HG02884 (cell line): ENCODE data around the gene DNAAF9.
"Not testable (repeated sequence)": the region's sequence is repeated elsewhere in the genome, so short reads cannot be mapped to it uniquely, and the experiment has no call there.

Source experiments
- ATAC-seq: cut with Tn5 transposase; IDR thresholded peaks from one replicate; pipeline ENCODE4 v1.9.1; 2021; ENCODE audit warnings: mild to moderate bottlenecking, moderate library complexity; ENCODE audit not compliant: unreplicated experiment

The DNAAF9 gene

DNA sequence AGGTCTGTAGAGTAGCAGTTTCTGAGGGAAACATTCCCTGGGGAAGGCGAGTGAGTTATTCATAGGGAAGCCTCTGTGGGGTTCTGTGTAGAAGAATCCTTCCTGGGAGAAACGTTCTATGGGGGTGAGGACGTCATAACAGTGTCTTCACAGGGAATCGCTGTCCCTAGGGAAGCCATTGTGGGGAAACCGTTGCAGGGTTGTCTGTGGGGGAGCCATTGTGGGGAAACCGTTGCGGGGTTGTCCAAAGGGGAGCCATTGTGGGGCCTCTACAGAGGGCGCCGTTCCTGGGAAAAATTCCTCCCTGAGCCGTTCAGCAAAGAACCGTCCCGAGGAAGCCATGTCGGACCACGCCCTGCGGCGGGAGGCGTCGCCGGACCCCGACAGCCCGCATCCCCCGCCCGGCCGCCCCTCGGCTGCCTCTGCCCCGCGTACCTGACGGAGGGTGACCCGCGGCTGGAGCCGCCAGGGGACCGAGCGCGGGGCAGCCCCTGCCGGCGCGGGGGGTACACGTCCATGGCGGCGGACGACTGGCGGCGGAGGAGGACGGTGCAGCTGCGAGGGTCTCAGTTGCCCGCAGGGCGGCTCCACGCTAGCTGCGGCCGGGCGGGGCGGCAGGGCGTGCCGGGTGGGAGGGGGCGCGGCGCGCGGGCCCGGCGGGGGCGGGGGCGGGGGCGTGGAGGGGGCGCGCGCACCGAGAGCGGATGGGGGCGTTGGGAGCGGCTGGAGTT lies at the start of gene DNAAF9:
Gene DNAAF9 (minus strand): TSS at position 630 of the 731 bp plus-strand sequence. CDS start 112 bp downstream, at position 518.
- ATAC-seq = peak; percentile 25

DNA sequence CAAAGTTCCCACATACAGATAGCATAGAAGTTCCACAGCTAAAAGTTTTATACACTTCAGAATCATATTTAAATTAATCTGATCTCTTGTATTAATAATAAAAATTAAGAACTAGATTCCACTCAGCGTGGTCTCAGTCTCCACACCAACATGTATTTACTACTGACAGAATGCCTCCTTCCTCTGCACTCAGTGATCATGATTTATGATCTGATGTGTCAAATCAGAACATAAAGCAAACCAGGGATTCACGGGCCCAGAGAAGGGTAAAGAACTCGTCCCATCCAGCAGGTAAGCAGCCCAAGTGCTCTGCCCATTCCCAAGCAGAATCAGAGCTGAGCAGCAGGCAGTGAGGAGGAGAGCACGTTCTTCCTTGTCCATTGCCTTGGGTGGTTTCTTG lies 49.2 kb upstream of the DNAAF9 start:
- ATAC-seq = no peak

DNA sequence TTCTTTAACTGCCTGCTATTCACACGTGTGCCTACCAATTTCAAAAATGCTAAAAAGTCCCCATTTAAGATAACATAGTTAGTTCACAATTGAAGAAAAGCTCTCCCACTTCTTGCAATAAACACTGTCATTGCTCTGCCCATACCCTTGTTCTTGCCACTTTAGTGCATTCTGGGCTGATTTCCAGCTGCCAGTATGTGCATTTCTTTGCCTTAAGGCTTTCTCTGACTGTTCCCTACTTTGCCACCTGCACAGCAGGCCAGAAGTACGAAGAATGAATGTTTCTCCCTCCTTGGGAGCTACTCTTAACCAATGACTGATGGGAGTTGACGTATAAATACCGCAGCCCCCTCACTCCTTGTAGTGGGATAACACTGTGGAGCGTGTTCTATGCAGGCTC lies 47.4 kb upstream of the DNAAF9 start:
- no peak for ATAC-seq

DNA sequence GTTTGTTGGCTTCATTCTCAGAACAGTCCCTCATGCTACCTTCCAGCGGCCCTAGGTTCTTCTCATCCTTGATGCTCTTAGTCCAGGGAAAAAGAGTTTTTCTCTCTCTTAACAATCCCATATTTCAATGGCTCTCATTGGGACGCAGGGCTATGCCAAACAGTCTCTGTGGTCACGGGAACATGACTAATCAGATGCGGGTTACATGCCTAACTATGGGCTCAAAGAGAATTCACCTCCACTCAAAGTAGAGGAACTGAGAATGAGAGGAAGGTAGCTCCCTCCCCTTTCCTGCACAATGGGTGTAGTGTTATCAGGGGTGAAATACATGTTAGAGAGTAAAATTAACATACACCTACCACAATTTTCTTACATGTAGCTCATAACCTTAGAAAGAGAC lies 45.2 kb upstream of the DNAAF9 start:
- ATAC-seq = no peak

DNA sequence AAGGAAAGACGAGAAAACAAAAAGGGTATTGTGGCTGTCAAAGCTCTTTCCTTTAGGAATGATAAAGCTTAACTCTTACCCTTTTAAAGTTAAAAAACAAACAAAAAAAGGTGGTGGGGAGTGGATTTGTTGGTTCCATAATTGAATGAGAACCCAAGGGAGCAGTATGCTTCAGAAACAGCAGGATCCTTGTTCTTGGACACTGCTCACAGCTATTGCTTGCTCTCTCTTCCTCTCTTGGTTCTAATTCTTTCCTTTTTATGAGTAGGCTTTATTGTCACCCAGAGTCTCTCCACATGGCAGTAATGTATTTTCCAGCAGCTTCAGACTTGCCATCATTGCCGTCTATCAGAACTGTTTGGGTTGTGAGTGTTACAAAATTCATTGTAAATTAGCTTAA lies 44.7 kb upstream of the DNAAF9 start:
- no peak for ATAC-seq

GRCh38 chr20:3449319-3449718 lies 41.9 kb upstream of the DNAAF9 start:
- no peak for ATAC-seq

DNA sequence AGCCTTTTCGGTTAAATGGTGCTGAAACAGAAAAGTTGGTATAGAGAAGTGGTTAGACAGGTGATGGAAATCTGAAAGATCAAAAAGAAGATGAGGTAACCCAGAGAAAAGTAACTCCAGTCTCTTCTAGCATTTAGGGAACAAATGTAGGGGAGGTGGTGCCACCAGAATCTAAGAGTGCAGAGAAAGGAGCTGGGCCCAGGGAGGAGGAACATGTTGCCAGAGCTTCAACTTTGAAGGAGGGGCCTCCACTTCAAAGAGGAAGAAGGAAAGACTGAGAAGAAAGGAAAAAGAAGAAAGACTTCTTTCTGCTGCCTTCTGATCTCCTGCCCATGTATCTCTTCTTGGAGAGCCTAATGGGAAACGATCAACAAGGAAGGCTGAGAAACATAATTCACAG lies 39.9 kb upstream of the DNAAF9 start:
- ATAC-seq = no peak

DNA sequence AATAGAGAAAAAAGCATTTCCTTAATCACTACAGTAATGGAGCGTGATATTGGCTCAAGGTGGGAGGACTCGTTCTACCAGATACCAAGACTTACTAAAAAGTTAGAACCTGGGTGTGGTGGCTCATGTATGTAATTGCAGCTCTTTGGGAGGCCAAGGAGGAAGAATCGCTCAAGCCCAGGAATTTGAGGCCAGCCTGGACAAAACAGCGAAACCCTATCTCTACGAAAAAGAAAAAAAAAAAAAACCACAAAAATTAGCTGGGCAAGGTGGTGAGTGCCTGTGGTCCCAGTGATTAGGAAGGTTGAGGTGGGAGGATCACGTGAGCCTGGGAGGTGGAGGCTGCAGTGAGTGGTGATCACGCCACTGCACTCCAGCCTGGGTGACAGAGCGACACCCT lies 39.3 kb upstream of the DNAAF9 start:
- ATAC-seq = no peak

- ATAC-seq = no peak
Observed at GRCh38 chr20:3436864-3437574, 29.6 kb upstream of the DNAAF9 start.

DNA sequence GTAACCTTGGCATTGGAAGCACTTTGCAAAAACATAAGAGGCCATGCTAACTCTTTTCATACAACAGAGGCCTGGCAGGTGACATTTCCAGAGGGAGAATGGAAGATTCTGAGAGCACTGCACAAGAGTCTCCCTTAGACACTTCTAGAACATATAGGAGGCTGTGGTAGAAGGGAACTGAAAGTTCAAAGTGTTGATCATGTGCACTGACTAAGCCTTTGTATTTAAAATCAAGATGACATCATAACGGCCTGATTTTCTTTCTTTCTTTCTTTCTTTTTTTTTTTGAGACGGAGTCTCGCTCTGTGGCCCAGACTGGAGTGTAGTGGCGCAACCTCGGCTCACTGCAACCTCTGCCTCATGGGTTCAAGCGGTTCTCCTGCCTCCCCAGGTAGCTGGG lies 26.8 kb upstream of the DNAAF9 start:
- no peak for ATAC-seq

GRCh38 chr20:3433744-3434143 lies 26.3 kb upstream of the DNAAF9 start:
- no peak for ATAC-seq

DNA sequence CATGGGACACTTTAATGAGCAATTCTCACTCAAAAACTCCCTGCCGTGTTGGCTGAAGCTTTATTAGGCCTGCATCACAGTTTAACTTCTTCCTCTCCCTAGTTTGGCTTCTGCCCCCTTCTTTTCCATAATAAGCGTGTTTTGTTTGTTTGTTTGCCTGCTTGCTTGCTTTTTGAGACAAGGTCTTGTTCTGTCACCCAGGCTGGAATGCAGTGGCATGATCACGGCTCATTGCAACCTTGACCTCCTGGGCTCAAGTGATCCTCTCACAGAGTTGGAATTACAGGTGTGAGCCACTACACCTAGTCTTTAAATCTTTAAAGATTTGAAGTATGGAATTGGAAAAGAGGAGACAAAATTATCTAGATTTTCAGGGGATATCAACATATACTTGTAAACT lies 25.4 kb upstream of the DNAAF9 start:
- ATAC-seq = no peak

- ATAC-seq = no peak
Observed at GRCh38 chr20:3431109-3431508, 23.6 kb upstream of the DNAAF9 start.

GRCh38 chr20:3430376-3431069 lies 23.1 kb upstream of the DNAAF9 start:
- ATAC-seq = no peak

DNA sequence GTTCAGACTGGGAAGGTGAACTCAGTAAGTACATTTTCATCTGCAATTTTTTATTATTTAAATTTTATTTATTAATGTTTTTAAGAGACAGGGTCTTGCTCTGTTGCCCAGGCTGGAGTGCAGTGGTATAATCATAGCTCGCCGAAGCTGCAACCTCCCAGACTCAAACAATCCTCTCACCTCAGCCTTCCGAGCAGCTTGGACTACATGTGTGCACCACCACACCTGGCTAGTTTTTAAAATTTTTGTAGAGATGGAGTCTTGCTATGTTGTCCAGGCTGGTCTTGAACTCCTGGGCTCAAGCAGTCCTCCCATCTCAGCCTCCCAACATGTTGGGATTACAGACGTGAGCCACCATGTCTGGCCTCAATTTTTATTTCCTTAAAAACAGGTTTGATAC lies 19.3 kb upstream of the DNAAF9 start:
- not testable (repeated sequence) for ATAC-seq

DNA sequence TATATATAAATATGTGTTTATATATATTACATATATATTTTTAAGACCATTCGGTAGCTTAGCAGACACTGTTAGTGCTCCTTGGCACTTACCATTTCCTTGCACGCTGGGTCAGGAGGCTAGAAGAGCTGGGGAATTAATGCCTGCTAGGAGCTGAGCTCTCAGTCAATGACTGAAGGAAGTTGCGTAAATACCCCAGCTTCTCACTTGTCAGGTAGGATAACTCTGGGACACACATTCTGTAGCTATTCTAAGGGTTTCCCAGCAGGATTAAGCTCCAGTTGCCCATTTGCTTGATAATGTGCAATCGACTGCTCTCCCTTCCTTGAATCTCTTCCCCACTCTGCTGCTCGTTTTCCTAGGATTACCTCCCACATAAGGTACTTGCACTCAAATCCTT lies 15.7 kb upstream of the DNAAF9 start:
- no peak for ATAC-seq

GRCh38 chr20:3421985-3422384 lies 14.5 kb upstream of the DNAAF9 start:
- no peak for ATAC-seq

DNA sequence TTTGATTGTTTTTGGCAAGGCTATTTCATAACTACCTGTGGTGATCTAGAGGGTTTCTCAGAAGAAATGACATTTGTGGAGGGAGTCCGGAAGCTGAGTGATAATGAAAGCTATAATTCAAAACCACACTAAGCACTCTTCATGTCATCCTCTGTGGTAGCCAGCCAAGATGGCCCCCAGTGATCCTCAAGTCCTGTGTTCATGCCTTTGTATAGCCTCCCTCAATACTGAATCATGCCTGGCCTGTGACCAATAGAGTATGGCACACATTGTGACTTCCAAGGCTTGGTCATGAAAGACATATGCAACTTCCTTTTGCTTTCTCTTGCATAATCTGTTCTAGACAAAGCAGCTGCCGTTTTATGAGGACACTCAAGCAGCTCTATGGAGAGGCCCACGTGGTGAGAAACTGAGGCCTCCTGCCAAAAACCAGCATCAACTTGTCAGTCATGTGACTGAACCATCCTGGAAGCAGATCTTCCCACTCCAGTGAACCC lies 12.8 kb upstream of the DNAAF9 start:
- ATAC-seq = peak; percentile 87

DNA sequence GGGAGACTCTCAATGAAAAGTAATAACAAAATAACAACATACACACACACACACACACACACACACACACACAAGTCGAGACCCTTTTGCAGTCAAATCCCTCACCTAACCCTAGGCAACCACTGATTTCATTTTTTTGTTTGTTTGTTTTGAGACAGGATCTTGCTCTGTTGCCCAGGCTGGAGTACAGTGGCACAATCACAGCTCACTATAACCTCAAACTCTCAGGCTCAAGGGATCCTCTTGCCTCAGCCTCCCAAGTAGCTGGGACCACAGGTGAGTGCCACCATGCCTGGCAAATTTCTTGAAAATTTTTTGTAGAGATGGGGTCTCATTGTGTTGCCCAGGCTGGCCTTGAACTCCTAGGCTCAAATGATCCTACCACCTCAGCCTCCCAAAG lies 10.7 kb upstream of the DNAAF9 start:
- ATAC-seq = not testable (repeated sequence)

GRCh38 chr20:3414122-3414521 lies 6.7 kb upstream of the DNAAF9 start:
- ATAC-seq = no peak

DNA sequence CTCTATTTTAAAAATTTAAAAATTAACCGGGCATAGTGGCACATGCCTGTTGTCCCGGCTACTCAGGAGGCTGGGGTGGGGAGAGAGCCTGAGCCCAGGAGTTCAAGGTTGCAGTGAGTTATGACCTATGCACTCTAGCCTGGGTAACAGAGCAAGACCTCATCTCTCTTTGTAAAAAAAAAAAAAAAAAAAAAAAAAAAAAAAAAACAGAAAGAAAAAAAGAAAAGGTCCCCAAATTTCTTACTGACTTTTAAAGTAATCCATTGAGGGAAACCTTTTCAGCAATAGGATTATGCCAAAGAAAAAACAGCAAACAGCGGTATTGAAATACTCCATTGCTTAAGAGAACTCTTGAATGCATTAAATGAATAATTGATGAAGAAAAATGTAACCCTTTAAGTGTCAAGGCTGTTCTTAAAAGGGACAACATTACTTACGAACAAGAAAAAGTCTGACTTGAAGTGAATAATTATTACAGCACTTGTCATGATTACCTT lies 6.0 kb upstream of the DNAAF9 start:
- ATAC-seq = no peak
